H1 (cell line): ENCODE data around the gene CHN2.

ENCODE experiments used
- BACH1 ChIP-seq: IDR thresholded peaks from 2 replicates; pipeline ENCODE4 v1.6.1; 2012; ENCODE audit warnings: low read length, improper control_type of control experiment
- CTCF ChIP-seq, 3 experiments: IDR thresholded peaks; 1 replicate in 2 of 3; 2 replicates in 1 of 3; pipeline versions ENCODE4 v1.5.1 to v1.6.1; 2011; ENCODE audit warnings: low read length in 3 of 3, mild to moderate bottlenecking in 3 of 3, inconsistent platforms in 2 of 3, low read depth in 1 of 3, moderate library complexity in 1 of 3; ENCODE audit not compliant: insufficient read depth in 1 of 3; ENCODE audit errors: control extremely low read depth in 1 of 3
- EP300 ChIP-seq, 2 experiments: IDR thresholded peaks; 1 replicate in 1 of 2; 2 replicates in 1 of 2; pipeline ENCODE4 v1.6.1; 2011 to 2012; ENCODE audit warnings: low read depth in 2 of 2, low read length in 2 of 2, mild to moderate bottlenecking in 2 of 2, borderline replicate concordance in 1 of 2, inconsistent platforms in 1 of 2, moderate library complexity in 1 of 2
- EZH2 ChIP-seq: fragments of 200-600 bp; sonication (generic); IDR thresholded peaks from 2 replicates; pipeline ENCODE4 v1.7.1; 2012; ENCODE audit warnings: low read depth, mild to moderate bottlenecking, moderate library complexity, low read length, inconsistent platforms; ENCODE audit not compliant: severe bottlenecking
- RFX5 ChIP-seq: IDR thresholded peaks from 2 replicates; pipeline ENCODE4 v1.6.1; 2011; ENCODE audit warnings: low read depth, low read length, improper control_type of control experiment, borderline replicate concordance
- RNF2 ChIP-seq: fragments of 200-900, 300-1000 bp; sonication (generic); IDR thresholded peaks from 2 replicates; pipeline ENCODE4 v1.7.1; 2016; ENCODE audit warnings: borderline replicate concordance, low read depth, mild to moderate bottlenecking, antibody characterized with exemption, low read length; ENCODE audit not compliant: poor library complexity, severe bottlenecking; ENCODE audit errors: missing control alignments
- SP2 ChIP-seq: IDR thresholded peaks from 2 replicates; pipeline ENCODE4 v1.6.1; 2012; ENCODE audit warnings: mild to moderate bottlenecking, low read length, inconsistent platforms

DNA sequence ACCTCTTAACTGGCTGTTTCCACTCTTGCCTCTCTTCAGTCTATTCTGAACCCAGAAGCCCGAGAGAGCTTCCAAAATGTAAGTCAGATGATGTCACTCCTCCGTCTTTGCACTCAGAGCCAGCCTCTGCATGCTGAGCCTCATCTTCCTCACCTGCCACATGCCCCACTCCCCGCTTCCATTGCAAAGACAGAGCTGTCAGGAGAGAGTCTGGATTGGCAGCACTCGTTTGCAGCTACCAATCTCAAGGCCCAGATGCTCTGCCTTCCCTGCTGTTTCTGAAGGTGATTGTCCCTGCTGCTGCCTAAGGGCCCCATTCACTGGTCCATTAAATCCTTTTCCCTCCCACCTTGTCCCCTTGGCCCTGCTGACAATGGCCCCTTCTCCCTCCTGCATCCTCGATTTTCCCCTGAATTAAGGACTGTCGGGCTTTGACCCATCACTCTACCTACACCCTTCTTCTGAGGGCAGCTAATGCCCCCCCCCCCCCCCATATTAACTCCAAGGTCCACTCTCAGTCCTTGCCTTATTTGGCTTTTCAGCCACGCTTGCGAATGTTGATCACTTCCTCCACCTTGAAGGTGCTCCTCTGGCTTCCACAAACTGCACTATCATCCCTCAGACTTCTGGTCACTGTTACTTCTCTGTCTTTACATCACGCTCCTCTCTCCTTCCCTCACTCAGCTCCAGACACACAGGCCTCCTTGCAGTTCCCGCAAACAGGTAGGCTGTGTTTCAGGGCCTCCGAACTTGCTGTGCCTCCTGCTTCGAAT lies 98.5 kb downstream of the CHN2 start:
- TF ChIP-seq RNF2 (no peak), RFX5 (no peak), SP2 (no peak), BACH1 (no peak), EP300 (IDR thresholded peaks at IDR 0.05; ENCODE audit: borderline replicate concordance in 1 of 2, low read depth in 2 of 2, low read length in 2 of 2) (no peak), EZH2 (no peak), CTCF (IDR thresholded peaks at IDR 0.05; ENCODE audit: control extremely low read depth in 1 of 3, insufficient read depth in 1 of 3, low read depth in 1 of 3, low read length in 3 of 3) (no peak)
